CD4-positive, alpha-beta T cell treated with Interleukin-10 for 1 hour (primary cell): ENCODE data around the gene CDK17.
A peak's percentile ranks its signal among the peaks of the same experiment; 100 is the strongest.

Source experiments
- DNase-seq: peaks from one replicate; pipeline ENCODE4 v3.0.0-alpha.2; 2020

CDK17 gene

GRCh38 chr12:96313606-96314005, 86.6 kb downstream of the CDK17 start:
- DNase-seq: no peak

- DNase-seq: no peak
These were observed 89.0 kb downstream of the CDK17 start for GRCh38 chr12:96311191-96311590.

GRCh38 chr12:96310067-96310466, 90.2 kb downstream of the CDK17 start:
- DNase-seq: no peak

GRCh38 chr12:96308881-96309280, 91.4 kb downstream of the CDK17 start:
- DNase-seq: no peak

- DNase-seq: no peak
These were observed 94.6 kb downstream of the CDK17 start for GRCh38 chr12:96305665-96306064.

GRCh38 chr12:96303653-96304052, 96.6 kb downstream of the CDK17 start:
- DNase-seq: no peak

GRCh38 chr12:96302687-96303310, 97.4 kb downstream of the CDK17 start:
- DNase-seq: no peak

GRCh38 chr12:96301732-96302131, 98.5 kb downstream of the CDK17 start:
- DNase-seq: no peak

GRCh38 chr12:96300064-96300463, 100.2 kb downstream of the CDK17 start:
- DNase-seq: no peak

GRCh38 chr12:96297504-96297903, 102.7 kb downstream of the CDK17 start:
- no peak for DNase-seq

GRCh38 chr12:96295532-96296160, 104.6 kb downstream of the CDK17 start:
- DNase-seq: no peak

GRCh38 chr12:96294831-96295230, 105.4 kb downstream of the CDK17 start:
- peak; percentile 43 for DNase-seq

- no peak for DNase-seq
These were observed 107.1 kb downstream of the CDK17 start for GRCh38 chr12:96293093-96293492.

GRCh38 chr12:96289067-96289466, 111.2 kb downstream of the CDK17 start:
- no peak for DNase-seq

- no peak for DNase-seq
These were observed 115.1 kb downstream of the CDK17 start for GRCh38 chr12:96285158-96285557.

- DNase-seq: no peak
These were observed 125.9 kb downstream of the CDK17 start for GRCh38 chr12:96274331-96274730.

- DNase-seq: no peak
These were observed 128.6 kb downstream of the CDK17 start for GRCh38 chr12:96271469-96272199.

GRCh38 chr12:96266238-96266637, 134.0 kb downstream of the CDK17 start:
- no peak for DNase-seq

GRCh38 chr12:96265836-96266235, 134.4 kb downstream of the CDK17 start:
- DNase-seq: no peak

GRCh38 chr12:96265400-96265799, 134.8 kb downstream of the CDK17 start:
- DNase-seq: no peak

- DNase-seq: no peak
These were observed 136.8 kb downstream of the CDK17 start for GRCh38 chr12:96263449-96263902.

- DNase-seq: no peak
These were observed 138.7 kb downstream of the CDK17 start for GRCh38 chr12:96261557-96261956.

GRCh38 chr12:96260644-96261043, 139.6 kb downstream of the CDK17 start:
- DNase-seq: no peak

- no peak for DNase-seq
These were observed 140.0 kb downstream of the CDK17 start for GRCh38 chr12:96260231-96260630.
